GM12878 (cell line): ENCODE measurements around the gene LUZP2. TPM values are rescaled to one million over a fixed set of nuclear protein-coding genes. Genes with fewer than 3 reads are reported as not detected.

Experiments
- ATAC-seq: fragments of 200-7000 bp; cut with Tn5 transposase; 3 replicates; pipeline ENCODE4 v1.9.1; 2020; ENCODE audit warnings: mild to moderate bottlenecking, moderate library complexity
- BruUV-seq: library from RNA; stranded (reverse); fragments of 400-500 nt; replicated peaks from 2 replicates; lab custom pipeline; 2021; lab: Mats Ljungman, UMichigan
- CTCF ChIA-PET: fragments of 300-600 bp; sonication (Branson Sonifier 250); formaldehyde crosslinking; extraction: SDS; loops from one replicate; lab custom pipeline; 2021; ENCODE audit warnings: inconsistent platforms; lab: Yijun Ruan, JAX
- POLR2A ChIA-PET: fragments of 350-600 bp; formaldehyde crosslinking; extraction: SDS; loops from one replicate; lab custom pipeline; 2021; ENCODE audit warnings: inconsistent platforms; lab: Charles Lee
- RAD21 ChIA-PET: fragments of 300-600 bp; sonication (Branson Sonifier 250); formaldehyde crosslinking; loops from one replicate; lab custom pipeline; 2023; ENCODE audit warnings: antibody characterized with exemption; ENCODE audit not compliant: unreplicated experiment; lab: Charles Lee
- SMC1A ChIA-PET: fragments of 300-600 bp; sonication (Branson Sonifier 250); formaldehyde crosslinking; loops from one replicate; lab custom pipeline; 2023; ENCODE audit not compliant: unreplicated experiment, uncharacterized antibody; lab: Charles Lee
- DNase-seq: peaks from one replicate; pipeline ENCODE4 v3.0.0-alpha.2; 2011; ENCODE audit warnings: low read depth, low spot score
- FAIRE-seq: peaks from 3 replicates; lab custom pipeline; 2011; peaks lifted over from hg19 to GRCh38; lab: Jason Lieb, UNC
- H2AFZ ChIP-seq: 2 replicates; pipeline ENCODE4 v1.6.0; 2011; ENCODE audit warnings: low read depth, low read length, control low read depth; ENCODE audit not compliant: control insufficient read depth
- H3K27ac ChIP-seq: 2 replicates; pipeline ENCODE4 v1.5.1; 2011; ENCODE audit warnings: control low read depth; ENCODE audit not compliant: control insufficient read depth, insufficient read depth
- H3K27me3 ChIP-seq, 2 experiments: replicated peaks in 1 of 2; 2 replicates each; pipeline versions ENCODE4 v1.6.0 to v1.6.1; 2011; ENCODE audit warnings: low read length in 1 of 2; ENCODE audit not compliant: control insufficient read depth in 2 of 2, insufficient read depth in 2 of 2
- H3K36me3 ChIP-seq, 2 experiments: 2 replicates each; pipeline ENCODE4 v1.5.1; 2011; ENCODE audit warnings: low read length in 1 of 2; ENCODE audit not compliant: control insufficient read depth in 2 of 2, insufficient read depth in 2 of 2
- H3K4me1 ChIP-seq: 2 replicates; pipeline ENCODE4 v1.6.1; 2011; ENCODE audit warnings: mild to moderate bottlenecking, low read length, moderate library complexity, mixed read lengths; ENCODE audit not compliant: control insufficient read depth, insufficient read depth
- H3K4me2 ChIP-seq: 2 replicates; pipeline ENCODE4 v1.6.0; 2011; ENCODE audit warnings: control low read depth; ENCODE audit not compliant: control insufficient read depth, insufficient read depth
- H3K4me3 ChIP-seq: fragments of 200-600 bp; sonication (generic); 2 replicates; pipeline ENCODE4 v1.5.1; 2016
- H3K79me2 ChIP-seq: 2 replicates; pipeline ENCODE4 v1.6.0; 2011; ENCODE audit warnings: low read length; ENCODE audit not compliant: control insufficient read depth, insufficient read depth
- H3K9ac ChIP-seq: 2 replicates; pipeline ENCODE4 v1.8.0; 2011; ENCODE audit warnings: low read length, control low read depth, mixed read lengths; ENCODE audit not compliant: control insufficient read depth, insufficient read depth
- H3K9me3 ChIP-seq: replicated peaks from 3 replicates; pipeline ENCODE4 v1.5.1; 2011; ENCODE audit warnings: mild to moderate bottlenecking, low read length; ENCODE audit not compliant: control insufficient read depth, insufficient read depth
- H4K20me1 ChIP-seq: 2 replicates; pipeline ENCODE4 v1.6.0; 2011; ENCODE audit not compliant: control insufficient read depth, insufficient read depth
- BACH1 ChIP-seq: fragments of 450-650 bp; IDR thresholded peaks from 2 replicates; pipeline ENCODE4 v1.6.1; 2017; ENCODE audit warnings: mild to moderate bottlenecking, borderline replicate concordance
- DPF2 ChIP-seq: fragments of 450-650 bp; IDR thresholded peaks from 2 replicates; pipeline ENCODE4 v1.6.1; 2017; ENCODE audit warnings: mild to moderate bottlenecking
- IKZF2 ChIP-seq, 2 experiments: fragments of 450-650 bp; IDR thresholded peaks; 2 replicates each; pipeline ENCODE4 v1.6.1; 2017; ENCODE audit warnings: mild to moderate bottlenecking in 2 of 2, moderate library complexity in 2 of 2
- NR2C2 ChIP-seq: IDR thresholded peaks from 2 replicates; pipeline ENCODE4 v1.6.1; 2011; ENCODE audit warnings: borderline replicate concordance, low read depth; ENCODE audit not compliant: control insufficient read depth, insufficient read length
- POLR2A ChIP-seq: IDR thresholded peaks from 2 replicates; pipeline ENCODE4 v1.6.1; 2011; ENCODE audit warnings: low read depth, mild to moderate bottlenecking, low read length
- RAD51 ChIP-seq: fragments of 450-650 bp; IDR thresholded peaks from 2 replicates; pipeline ENCODE4 v1.6.1; 2016; ENCODE audit warnings: moderate library complexity, mild to moderate bottlenecking, inconsistent platforms
- WGBS: methylation state at CpG from one replicate; pipeline ENCODE4 v1.1.6; 2016; ENCODE audit warnings: low lambda C conversion rate; ENCODE audit not compliant: insufficient replicate concordance, insufficient coverage; ENCODE audit errors: missing lambda C conversion rate; 5-methylcytosine and 5-hydroxymethylcytosine counted together
- in situ Hi-C: fragments of 300-500 bp; cut with MboI; formaldehyde crosslinking; loops from 9 replicates; pipeline ENCODE4 v1.14.3; 2018; ENCODE audit warnings: mixed read lengths
- intact Hi-C: fragments of 100-400 bp; cut with micrococcal nuclease; formaldehyde crosslinking; loops from one replicate; pipeline ENCODE4 v1.14.2; 2022; ENCODE audit not compliant: unreplicated experiment
- polyA plus RNA-seq, 11 experiments: library from polyadenylated mRNA; depleted of rRNA in 4 of 11; unstranded in 6 of 11; stranded (reverse) in 5 of 11; fragments of >200 nt; fragmentation: Nextera tagmentation in 4 of 11; fragmentation: Illumina TruSeq in 1 of 11; extraction: Ambion mirVana in 4 of 11; extraction: Trizol in 1 of 11; gene quantifications; 1 replicate in 1 of 11; 2 replicates in 10 of 11; pipeline versions ENCODE4 v1.2.1 to v1.2.3, GENCODE V29; 2011 to 2016; ENCODE audit warnings: inconsistent platforms in 2 of 11, missing spikeins in 2 of 11, low read depth in 1 of 11
- total RNA-seq, 4 experiments: library from RNA; depleted of rRNA in 3 of 4; stranded (reverse); fragments of >200 nt in 3 of 4; fragmentation: Illumina TruSeq in 1 of 4; extraction: Trizol in 1 of 4; gene quantifications; 2 replicates each; pipeline versions ENCODE4 v1.2.1 to v1.2.3, GENCODE V29; 2013 to 2021
- TF ChIP-seq, protein P1 (sequence below): IDR thresholded peaks from 2 replicates; pipeline ENCODE4 v1.6.1; 2011; ENCODE audit warnings: low read depth, low read length, improper control_type of control experiment, borderline replicate concordance
- TF ChIP-seq, protein P2 (sequence below): IDR thresholded peaks from 2 replicates; pipeline ENCODE4 v1.6.1; 2012; ENCODE audit warnings: mild to moderate bottlenecking, low read depth, low read length
- TF ChIP-seq, protein P3 (sequence below): fragments of 450-650 bp; IDR thresholded peaks from 2 replicates; pipeline ENCODE4 v1.6.1; 2017; ENCODE audit warnings: mild to moderate bottlenecking, moderate library complexity
- TF ChIP-seq, protein P4 (sequence below): fragments of 450-650 bp; IDR thresholded peaks from 2 replicates; pipeline ENCODE4 v1.6.1; 2017; ENCODE audit warnings: mild to moderate bottlenecking, moderate library complexity

LUZP2 gene
- total and polyA plus RNA-seq, 10 of the 15 experiments (the other 5 are each of a cell fraction or from before 2014, with no cell fraction given): not detected

DNA sequence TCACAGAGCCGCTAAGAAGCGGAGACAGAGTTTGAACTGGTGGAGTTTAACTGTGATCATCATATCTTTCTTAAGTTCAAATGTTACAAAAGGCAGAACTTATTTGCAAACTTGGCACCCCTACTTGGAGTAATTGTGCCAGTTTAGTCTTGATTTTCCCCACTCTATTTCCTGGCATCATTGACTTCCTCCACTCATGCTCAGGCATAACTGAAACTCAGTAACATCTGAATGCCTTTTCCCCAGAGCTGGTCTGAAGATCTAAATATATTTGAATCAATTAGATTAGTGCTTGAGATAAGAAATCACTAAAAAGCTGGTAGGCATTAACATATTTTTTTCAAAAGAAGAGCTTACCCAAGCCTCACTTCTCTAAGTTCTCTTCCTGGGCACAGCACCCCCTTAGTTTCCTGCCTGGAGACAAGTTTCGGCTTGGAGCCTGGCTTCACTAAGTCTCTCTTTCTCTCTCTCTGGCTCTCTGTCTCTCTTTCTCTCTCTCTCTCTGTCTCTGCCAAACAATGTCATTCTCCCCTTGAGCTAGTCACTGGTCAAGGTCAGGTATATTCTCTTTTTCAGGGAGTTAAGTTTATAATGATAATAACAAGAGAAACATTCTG is 190.8 kb downstream of the LUZP2 start (continued):
- TF ChIP-seq, protein P1, sequence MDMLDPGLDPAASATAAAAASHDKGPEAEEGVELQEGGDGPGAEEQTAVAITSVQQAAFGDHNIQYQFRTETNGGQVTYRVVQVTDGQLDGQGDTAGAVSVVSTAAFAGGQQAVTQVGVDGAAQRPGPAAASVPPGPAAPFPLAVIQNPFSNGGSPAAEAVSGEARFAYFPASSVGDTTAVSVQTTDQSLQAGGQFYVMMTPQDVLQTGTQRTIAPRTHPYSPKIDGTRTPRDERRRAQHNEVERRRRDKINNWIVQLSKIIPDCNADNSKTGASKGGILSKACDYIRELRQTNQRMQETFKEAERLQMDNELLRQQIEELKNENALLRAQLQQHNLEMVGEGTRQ: no peak
- TF ChIP-seq, protein P2, sequence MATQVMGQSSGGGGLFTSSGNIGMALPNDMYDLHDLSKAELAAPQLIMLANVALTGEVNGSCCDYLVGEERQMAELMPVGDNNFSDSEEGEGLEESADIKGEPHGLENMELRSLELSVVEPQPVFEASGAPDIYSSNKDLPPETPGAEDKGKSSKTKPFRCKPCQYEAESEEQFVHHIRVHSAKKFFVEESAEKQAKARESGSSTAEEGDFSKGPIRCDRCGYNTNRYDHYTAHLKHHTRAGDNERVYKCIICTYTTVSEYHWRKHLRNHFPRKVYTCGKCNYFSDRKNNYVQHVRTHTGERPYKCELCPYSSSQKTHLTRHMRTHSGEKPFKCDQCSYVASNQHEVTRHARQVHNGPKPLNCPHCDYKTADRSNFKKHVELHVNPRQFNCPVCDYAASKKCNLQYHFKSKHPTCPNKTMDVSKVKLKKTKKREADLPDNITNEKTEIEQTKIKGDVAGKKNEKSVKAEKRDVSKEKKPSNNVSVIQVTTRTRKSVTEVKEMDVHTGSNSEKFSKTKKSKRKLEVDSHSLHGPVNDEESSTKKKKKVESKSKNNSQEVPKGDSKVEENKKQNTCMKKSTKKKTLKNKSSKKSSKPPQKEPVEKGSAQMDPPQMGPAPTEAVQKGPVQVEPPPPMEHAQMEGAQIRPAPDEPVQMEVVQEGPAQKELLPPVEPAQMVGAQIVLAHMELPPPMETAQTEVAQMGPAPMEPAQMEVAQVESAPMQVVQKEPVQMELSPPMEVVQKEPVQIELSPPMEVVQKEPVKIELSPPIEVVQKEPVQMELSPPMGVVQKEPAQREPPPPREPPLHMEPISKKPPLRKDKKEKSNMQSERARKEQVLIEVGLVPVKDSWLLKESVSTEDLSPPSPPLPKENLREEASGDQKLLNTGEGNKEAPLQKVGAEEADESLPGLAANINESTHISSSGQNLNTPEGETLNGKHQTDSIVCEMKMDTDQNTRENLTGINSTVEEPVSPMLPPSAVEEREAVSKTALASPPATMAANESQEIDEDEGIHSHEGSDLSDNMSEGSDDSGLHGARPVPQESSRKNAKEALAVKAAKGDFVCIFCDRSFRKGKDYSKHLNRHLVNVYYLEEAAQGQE: no peak
- no peak for TF ChIP-seq RAD51
- no peak for TF ChIP-seq POLR2A
- TF ChIP-seq NR2C2: no peak
- TF ChIP-seq IKZF2 (IDR thresholded peaks at IDR 0.05): no peak

DNA sequence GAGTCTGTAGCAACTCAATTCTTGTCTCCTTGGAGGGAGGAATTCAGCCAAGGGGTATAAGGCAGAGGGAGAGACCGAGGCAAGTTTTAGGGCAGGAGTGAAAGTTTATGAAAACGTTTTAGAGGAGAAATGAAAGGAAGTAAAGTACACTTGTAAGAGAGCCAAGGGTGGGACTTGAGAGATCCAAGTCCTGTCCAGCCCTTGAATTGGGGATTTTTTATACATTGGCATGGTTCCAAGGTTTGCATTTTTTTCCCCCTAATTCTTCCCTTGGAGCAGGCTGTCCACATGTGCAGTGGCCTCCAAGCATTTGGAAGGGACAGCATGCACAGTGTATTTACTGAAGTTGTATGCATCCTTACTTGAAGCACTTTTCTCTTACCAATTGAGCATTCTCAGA is 192.1 kb downstream of the LUZP2 start:
- Histone ChIP-seq H3K27me3 (no peaks in the 10 kb centered on the region), H3K36me3 (no peaks in the 10 kb centered on the region), H3K9me3 (no peaks in the 10 kb centered on the region), H3K79me2 (no peaks in the 10 kb centered on the region), H4K20me1 (no peaks in the 10 kb centered on the region), H3K4me3 (no peak overlapping the region), H3K4me2 (no peak overlapping the region), H2AFZ (no peak overlapping the region), H3K27ac (no peak overlapping the region), H3K4me1 (no peaks in the 10 kb centered on the region), H3K9ac (no peak overlapping the region)
- SMC1A ChIA-PET: no interaction called here
- no peak for DNase-seq
- intact Hi-C loops: no loop called here
- 0% methylated on average over 2 of the region's 2 CpGs for WGBS
- RAD21 ChIA-PET: no interaction called here
- CTCF ChIA-PET: no interaction called here
- POLR2A ChIA-PET: no interaction called here
- FAIRE-seq: no peak
- BruUV-seq: no TSS peak
- in situ Hi-C loops: no loop called here
- no peak for ATAC-seq
- TF ChIP-seq DPF2 (no peak), BACH1 (no peak)
- TF ChIP-seq, protein P3, sequence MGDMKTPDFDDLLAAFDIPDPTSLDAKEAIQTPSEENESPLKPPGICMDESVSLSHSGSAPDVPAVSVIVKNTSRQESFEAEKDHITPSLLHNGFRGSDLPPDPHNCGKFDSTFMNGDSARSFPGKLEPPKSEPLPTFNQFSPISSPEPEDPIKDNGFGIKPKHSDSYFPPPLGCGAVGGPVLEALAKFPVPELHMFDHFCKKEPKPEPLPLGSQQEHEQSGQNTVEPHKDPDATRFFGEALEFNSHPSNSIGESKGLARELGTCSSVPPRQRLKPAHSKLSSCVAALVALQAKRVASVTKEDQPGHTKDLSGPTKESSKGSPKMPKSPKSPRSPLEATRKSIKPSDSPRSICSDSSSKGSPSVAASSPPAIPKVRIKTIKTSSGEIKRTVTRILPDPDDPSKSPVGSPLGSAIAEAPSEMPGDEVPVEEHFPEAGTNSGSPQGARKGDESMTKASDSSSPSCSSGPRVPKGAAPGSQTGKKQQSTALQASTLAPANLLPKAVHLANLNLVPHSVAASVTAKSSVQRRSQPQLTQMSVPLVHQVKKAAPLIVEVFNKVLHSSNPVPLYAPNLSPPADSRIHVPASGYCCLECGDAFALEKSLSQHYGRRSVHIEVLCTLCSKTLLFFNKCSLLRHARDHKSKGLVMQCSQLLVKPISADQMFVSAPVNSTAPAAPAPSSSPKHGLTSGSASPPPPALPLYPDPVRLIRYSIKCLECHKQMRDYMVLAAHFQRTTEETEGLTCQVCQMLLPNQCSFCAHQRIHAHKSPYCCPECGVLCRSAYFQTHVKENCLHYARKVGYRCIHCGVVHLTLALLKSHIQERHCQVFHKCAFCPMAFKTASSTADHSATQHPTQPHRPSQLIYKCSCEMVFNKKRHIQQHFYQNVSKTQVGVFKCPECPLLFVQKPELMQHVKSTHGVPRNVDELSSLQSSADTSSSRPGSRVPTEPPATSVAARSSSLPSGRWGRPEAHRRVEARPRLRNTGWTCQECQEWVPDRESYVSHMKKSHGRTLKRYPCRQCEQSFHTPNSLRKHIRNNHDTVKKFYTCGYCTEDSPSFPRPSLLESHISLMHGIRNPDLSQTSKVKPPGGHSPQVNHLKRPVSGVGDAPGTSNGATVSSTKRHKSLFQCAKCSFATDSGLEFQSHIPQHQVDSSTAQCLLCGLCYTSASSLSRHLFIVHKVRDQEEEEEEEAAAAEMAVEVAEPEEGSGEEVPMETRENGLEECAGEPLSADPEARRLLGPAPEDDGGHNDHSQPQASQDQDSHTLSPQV: no peak
- TF ChIP-seq, protein P4, sequence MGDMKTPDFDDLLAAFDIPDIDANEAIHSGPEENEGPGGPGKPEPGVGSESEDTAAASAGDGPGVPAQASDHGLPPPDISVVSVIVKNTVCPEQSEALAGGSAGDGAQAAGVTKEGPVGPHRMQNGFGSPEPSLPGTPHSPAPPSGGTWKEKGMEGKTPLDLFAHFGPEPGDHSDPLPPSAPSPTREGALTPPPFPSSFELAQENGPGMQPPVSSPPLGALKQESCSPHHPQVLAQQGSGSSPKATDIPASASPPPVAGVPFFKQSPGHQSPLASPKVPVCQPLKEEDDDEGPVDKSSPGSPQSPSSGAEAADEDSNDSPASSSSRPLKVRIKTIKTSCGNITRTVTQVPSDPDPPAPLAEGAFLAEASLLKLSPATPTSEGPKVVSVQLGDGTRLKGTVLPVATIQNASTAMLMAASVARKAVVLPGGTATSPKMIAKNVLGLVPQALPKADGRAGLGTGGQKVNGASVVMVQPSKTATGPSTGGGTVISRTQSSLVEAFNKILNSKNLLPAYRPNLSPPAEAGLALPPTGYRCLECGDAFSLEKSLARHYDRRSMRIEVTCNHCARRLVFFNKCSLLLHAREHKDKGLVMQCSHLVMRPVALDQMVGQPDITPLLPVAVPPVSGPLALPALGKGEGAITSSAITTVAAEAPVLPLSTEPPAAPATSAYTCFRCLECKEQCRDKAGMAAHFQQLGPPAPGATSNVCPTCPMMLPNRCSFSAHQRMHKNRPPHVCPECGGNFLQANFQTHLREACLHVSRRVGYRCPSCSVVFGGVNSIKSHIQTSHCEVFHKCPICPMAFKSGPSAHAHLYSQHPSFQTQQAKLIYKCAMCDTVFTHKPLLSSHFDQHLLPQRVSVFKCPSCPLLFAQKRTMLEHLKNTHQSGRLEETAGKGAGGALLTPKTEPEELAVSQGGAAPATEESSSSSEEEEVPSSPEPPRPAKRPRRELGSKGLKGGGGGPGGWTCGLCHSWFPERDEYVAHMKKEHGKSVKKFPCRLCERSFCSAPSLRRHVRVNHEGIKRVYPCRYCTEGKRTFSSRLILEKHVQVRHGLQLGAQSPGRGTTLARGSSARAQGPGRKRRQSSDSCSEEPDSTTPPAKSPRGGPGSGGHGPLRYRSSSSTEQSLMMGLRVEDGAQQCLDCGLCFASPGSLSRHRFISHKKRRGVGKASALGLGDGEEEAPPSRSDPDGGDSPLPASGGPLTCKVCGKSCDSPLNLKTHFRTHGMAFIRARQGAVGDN: no peak
